Measurements from ENCODE around the gene TFR2.

TFR2 gene

DNA sequence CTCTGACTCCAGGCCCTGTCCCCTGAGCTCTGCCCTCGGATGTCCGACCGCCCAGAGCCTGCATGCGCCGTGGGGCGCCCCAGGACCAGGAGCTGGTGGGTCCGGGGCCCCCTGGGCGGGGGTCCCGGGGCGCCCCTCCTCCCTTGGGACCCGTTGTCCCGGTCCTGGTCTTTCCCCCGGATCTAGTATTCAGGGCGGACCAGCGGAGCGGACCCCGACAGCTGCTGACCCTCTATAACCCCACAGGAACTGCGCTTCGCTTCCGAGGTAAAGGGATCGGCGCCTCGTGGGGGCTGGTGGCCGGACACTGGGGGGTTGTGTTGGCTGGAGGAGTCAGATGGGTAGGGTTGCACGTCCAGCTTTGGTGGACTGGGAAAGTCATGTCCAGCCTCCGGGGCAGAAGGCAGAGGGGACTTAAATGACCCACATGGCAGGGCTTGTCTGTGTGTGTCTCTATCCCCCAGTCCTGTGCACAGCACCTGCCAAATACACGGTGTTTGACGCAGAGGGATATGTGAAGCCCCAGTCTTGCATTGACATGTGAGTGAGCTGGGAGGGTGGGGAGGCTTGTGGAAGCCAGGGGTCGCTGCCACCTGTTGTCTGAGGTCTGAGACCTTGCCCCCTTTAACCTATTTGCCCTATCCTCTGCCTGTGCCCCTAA, 28.5 kb downstream of the TFR2 start:
- DNase-seq = no peak

GRCh38 chr7:100611983-100612729, 29.2 kb downstream of the TFR2 start, which contains the start of gene MOSPD3:
TSS of gene MOSPD3 (plus strand) at chr7:100612540. CDS start at chr7:100612792, 252 bp downstream.
- peak; percentile 94 to 99 for DNase-seq

GRCh38 chr7:100609958-100610357, 31.4 kb downstream of the TFR2 start:
- DNase-seq = no peak

GRCh38 chr7:100607111-100607510, 34.2 kb downstream of the TFR2 start:
- no peak for DNase-seq

- DNase-seq = no peak
Observed at GRCh38 chr7:100606313-100606712, 35.0 kb downstream of the TFR2 start.

DNA sequence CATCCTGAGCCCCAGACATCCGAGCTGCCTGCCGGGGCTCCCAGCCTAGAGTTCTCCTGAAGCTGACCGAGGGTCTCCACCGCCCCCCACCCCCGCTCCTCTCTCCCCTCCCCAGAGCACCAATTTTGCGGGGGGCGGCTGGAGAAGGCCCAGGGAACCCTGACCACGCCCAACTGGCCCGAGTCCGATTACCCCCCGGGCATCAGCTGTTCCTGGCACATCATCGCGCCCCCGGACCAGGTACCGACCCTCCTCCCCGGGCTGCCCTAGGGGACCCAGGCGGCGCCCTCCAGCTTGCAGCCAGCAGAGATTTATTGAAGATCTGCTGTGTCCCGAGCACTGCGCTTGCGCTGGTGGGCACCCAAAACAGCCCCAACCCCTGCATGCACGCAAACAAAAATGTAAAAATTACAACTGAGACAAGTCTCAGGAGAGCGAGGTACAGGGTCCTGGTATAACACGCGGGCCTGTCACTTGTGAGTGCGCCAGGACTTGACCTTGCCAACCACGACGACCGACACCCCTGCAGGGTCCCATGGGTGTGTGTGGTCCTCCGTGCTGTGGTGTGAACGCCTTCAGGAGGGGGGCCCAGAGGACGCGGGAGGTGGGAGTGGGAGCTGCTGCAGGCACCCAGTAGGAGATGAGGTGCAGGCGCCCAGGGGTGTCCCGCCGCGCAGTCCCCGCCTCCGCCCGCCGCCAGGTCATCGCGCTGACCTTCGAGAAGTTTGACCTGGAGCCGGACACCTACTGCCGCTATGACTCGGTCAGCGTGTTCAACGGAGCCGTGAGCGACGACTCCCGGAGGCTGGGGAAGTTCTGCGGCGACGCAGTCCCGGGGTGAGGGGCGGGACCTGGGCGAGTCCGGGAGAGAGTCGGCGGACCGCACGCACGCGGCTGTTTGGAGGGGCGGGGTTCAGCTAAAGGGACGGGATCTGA, 36.1 kb downstream of the TFR2 start:
- no peak for DNase-seq

DNA sequence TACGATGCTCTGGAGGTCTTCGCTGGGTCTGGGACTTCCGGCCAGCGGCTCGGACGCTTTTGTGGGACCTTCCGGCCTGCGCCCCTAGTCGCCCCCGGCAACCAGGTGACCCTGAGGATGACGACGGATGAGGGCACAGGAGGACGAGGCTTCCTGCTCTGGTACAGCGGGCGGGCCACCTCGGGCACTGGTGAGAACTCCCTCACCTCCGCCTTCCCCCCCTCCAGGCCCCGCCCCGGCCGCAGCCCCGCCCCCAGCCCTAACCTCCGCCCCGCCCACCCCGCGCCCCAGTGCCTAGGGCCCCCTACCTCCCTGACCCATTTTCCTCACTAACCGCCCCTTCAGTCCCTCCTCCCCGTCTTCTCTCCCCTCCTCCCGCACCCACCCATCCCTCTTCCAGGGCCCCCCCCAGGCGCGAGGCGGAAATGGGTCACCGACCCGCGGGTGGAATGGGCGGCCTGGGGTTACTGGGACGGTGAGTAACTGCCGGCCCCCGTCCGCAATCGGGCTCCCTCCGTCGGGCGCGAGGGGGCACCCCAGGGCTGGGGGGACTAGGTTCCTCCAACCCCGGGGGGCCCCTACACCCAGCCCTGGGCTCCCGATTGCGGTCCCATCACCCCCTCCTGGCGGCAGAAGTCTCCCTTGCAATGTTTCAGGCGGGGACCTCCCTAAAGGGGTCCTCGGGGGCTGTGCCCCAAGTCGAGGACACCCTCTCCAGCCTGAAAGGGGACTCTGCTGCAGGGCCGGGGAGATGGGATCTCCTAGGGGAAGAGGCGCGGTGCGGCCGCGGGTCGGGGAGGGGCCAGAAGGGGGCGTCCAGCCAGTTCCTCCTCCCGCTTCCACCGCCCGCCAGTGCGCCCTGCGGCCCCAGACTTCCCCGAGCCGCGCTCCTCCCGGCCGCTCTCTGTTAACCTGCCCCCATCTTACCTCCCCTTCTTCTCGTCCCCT, 37.0 kb downstream of the TFR2 start:
- DNase-seq = peak in 1 of 2 experiments; percentile 48

DNA sequence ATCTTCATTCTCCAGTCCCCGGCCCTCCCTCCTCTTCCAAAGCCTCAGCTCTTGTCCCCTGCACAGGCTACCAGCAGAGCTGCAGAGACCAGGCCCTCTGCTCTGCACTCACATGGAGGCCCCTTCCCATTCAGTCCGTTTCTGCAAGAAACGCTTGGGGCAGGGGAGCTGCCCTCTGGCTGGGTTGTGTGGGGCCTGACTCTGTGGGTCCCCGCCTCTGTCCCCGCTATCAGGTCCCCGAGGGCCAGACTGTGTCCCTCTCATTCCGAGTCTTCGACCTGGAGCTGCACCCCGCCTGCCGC, 37.7 kb downstream of the TFR2 start:
- DNase-seq = no peak

- DNase-seq = no peak
Observed at GRCh38 chr7:100602889-100603725, 38.2 kb downstream of the TFR2 start.

DNA sequence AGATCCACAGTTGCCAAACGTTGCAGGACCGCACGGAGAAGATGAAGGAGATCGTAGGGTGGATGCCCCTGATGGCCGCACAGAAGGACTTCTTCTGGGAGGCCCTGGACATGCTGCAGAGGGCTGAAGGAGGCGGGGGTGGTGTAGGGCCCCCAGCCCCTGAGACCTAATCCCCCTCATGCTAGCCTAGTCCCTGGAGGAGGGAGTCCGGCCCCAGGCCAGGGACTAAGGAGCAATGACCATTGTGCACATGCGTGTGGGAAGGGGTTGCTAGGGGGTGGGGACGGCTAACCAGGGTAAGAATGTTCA, 40.7 kb downstream of the TFR2 start:
- DNase-seq = no peak

GRCh38 chr7:100599911-100600729, 41.2 kb downstream of the TFR2 start:
- no peak for DNase-seq

DNA sequence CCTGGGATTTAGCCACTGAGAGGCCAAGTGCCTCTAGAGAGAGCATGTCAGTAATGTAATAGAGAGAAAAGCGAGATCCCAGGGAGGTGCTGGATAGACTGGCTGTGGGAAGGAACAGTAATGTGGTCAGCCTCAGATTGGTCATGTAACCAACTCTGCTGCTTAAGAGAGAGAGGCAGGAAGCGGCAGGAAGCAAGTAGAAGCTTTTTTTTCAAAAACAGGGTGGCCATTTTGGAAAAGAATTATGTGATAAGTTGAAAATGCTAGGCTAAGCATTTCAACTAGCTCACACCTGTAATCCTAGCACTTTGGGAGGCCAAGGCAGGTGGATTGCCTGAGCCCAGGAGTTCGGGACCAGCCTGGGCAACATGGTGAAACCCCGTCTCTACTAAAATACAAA, 42.9 kb downstream of the TFR2 start:
- no peak for DNase-seq

- no peak for DNase-seq
Observed at GRCh38 chr7:100595188-100595587, 46.2 kb downstream of the TFR2 start.

DNA sequence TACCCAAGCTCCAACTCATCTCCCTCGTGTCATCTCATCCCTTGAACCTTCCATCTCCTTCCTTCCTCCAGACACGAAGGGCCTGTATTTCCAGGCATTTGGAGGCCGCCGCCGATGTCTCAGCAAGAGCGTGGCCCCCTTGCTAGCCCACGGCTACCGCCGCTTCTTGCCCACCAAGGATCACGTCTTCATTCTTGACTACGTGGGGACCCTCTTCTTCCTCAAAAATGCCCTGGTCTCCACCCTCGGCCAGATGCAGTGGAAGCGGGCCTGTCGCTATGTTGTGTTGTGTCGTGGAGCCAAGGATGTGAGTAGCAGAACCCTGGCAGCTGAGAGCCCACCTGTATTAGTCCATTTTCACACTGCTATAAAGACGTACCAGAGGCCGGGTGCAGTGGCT, 49.8 kb downstream of the TFR2 start:
- no peak for DNase-seq

GRCh38 chr7:100590077-100590737, 51.1 kb downstream of the TFR2 start:
- no peak for DNase-seq

GRCh38 chr7:100589341-100589947, 51.9 kb downstream of the TFR2 start:
- DNase-seq = no peak

GRCh38 chr7:100588438-100588837, 52.9 kb downstream of the TFR2 start:
- no peak for DNase-seq

DNA sequence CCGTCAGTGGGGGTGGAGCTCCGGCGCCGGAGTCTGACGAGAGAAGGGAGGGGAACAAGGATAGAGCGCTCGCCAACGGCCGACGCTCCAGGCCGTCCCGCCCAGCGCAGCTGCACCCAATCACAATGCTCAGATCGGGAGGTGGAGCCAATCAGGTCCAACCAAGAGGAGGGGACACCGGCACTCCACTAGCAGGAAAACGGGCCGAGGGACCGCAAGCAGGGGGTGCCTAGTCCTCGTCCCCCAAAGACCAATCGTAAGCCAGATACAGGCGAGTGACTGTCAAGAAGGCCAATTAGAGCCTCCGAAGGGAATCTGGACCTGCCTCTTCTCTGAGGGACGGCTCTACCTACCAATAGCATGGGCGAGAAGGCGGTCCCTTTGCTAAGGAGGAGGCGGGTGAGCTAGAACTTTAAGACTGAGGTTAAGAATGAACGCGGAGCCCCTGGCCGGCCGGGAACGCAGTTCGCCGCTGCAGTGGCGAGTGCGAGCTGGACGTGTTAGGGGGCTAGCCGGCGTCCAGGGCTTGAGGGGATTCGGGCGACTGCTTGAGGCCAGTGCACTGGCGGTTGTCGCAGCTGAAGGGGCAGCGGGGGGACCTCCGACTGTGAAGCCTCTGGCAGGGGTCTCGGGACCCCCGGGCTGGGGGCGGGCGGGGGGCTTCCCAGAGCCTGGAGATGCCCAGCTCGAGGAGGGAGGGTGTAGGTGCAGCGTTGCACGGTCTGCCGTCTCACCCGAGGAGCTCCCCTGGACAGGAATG, 54.9 kb downstream of the TFR2 start, which contains the start of gene FBXO24:
Gene FBXO24, plus strand, starts transcription at position 63 of the 760 bp plus-strand sequence. Its CDS starts 298 bp downstream, at position 361.
- DNase-seq = peak; percentile 100
